AG09309 (cell line): Measurements from ENCODE around the gene ABCA13.

Source experiments
- DNase-seq: peaks from one replicate; pipeline ENCODE4 v3.0.0-alpha.2; 2010; ENCODE audit warnings: low read depth
- H3K4me3 ChIP-seq: 2 replicates; pipeline ENCODE4 v1.5.1; 2011; ENCODE audit warnings: mild to moderate bottlenecking, low read depth, low read length, moderate library complexity; ENCODE audit not compliant: control insufficient read depth
- CTCF ChIP-seq: IDR thresholded peaks from 2 replicates; pipeline ENCODE4 v1.5.1; 2011; ENCODE audit warnings: mild to moderate bottlenecking, low read depth, low read length, inconsistent platforms; ENCODE audit not compliant: insufficient read depth, control insufficient read depth; ENCODE audit errors: missing control alignments

ABCA13 gene

GRCh38 chr7:48637382-48637781 lies 466.1 kb downstream of the ABCA13 start:
- H3K4me3 ChIP-seq, result no peak overlapping the region
- TF ChIP-seq CTCF, result no peak
- DNase-seq, result no peak

- no peak for DNase-seq
- no peak for TF ChIP-seq CTCF
- no peak overlapping the region for H3K4me3 ChIP-seq
Observed at GRCh38 chr7:48638041-48638440, 466.8 kb downstream of the ABCA13 start.

GRCh38 chr7:48643431-48644013 lies 472.3 kb downstream of the ABCA13 start:
- no peak for DNase-seq
- TF ChIP-seq CTCF, result no peak
- H3K4me3 ChIP-seq, result no peak overlapping the region

GRCh38 chr7:48658138-48658537 lies 486.9 kb downstream of the ABCA13 start:
- no peak overlapping the region for H3K4me3 ChIP-seq
- no peak for DNase-seq
- TF ChIP-seq CTCF, result no peak

GRCh38 chr7:48660306-48660870 lies 489.1 kb downstream of the ABCA13 start:
- no peak for TF ChIP-seq CTCF
- no peak for DNase-seq
- H3K4me3 ChIP-seq, result no peak overlapping the region

GRCh38 chr7:48664241-48664640 lies 493.0 kb downstream of the ABCA13 start:
- H3K4me3 ChIP-seq, result no peak overlapping the region
- TF ChIP-seq CTCF, result no peak
- no peak for DNase-seq
